Fibroblast of villous mesenchyme (primary cell): ENCODE measurements around the gene SLC13A2. TPM values are rescaled to one million over a fixed set of nuclear protein-coding genes. Genes with fewer than 3 reads are reported as not detected.
A peak's percentile ranks its signal among the peaks of the same experiment; 100 is the strongest.

Source experiments
- DNase-seq: peaks from one replicate; pipeline ENCODE4 v3.0.0-alpha.2; 2010; ENCODE audit warnings: low read depth
- H3K4me3 ChIP-seq: 2 replicates; pipeline ENCODE4 v1.5.1; 2011; ENCODE audit warnings: low read depth, mild to moderate bottlenecking, low read length
- total RNA-seq: library from RNA; depleted of rRNA; stranded (reverse); fragments of >200 nt; gene quantifications from 2 replicates; pipeline ENCODE4 v1.2.3, GENCODE V29; 2012
- TF ChIP-seq, protein P1 (sequence below): IDR thresholded peaks from 2 replicates; pipeline ENCODE4 v1.5.1; 2012; ENCODE audit warnings: low read depth, mild to moderate bottlenecking, low read length; ENCODE audit not compliant: insufficient read depth

Gene SLC13A2
- total RNA-seq, 1 donor, result not detected

DNA sequence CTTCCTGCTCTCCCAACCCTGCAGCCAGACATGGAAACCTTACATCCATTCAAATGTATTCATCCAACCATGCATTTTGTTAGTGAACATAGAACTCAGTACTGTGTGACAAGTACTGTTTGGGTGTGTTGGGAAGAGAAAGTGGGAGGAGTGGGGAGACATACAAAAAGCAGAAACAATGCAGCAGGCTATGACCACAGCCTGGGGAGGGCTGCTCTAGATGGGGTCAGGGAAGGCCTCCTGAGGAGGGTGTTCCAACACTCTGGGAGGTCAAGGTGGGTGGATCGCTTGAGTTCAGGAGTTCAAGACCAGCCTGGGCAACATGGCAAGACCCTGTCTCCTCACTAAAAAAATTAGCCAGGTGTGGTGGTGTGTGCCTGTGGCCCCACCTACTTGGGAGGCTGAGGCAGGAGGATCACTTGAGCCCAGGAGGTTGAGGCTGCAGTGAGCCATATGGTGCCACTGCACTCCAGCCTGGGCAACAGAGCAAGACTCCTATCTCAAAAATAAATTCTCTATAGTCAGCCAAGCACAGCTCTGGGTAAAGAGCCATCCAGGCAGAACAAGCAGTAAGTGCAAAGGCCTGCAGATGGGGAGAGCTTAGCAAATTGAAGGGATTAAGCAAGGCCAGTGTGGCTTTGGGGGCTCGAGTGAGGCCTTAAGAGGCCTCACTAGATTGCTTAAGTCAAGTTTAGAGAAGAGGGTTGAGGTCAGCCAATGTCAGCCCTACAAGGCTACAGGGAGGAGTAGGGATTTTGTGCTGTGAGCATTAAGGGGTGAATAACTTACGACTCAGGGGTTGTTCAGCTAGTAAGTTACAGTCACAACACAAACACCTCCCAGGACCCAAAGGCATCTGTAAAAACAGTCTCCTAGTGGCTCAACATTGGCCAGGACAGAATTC, 5.5 kb downstream of the SLC13A2 start:
- H3K4me3 ChIP-seq, result no peak overlapping the region
- peak; percentile 45 for DNase-seq
- TF ChIP-seq, protein P1, sequence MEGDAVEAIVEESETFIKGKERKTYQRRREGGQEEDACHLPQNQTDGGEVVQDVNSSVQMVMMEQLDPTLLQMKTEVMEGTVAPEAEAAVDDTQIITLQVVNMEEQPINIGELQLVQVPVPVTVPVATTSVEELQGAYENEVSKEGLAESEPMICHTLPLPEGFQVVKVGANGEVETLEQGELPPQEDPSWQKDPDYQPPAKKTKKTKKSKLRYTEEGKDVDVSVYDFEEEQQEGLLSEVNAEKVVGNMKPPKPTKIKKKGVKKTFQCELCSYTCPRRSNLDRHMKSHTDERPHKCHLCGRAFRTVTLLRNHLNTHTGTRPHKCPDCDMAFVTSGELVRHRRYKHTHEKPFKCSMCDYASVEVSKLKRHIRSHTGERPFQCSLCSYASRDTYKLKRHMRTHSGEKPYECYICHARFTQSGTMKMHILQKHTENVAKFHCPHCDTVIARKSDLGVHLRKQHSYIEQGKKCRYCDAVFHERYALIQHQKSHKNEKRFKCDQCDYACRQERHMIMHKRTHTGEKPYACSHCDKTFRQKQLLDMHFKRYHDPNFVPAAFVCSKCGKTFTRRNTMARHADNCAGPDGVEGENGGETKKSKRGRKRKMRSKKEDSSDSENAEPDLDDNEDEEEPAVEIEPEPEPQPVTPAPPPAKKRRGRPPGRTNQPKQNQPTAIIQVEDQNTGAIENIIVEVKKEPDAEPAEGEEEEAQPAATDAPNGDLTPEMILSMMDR, result no peak

GRCh38 chr17:28480278-28480677, 6.8 kb downstream of the SLC13A2 start:
- TF ChIP-seq, protein P1, result no peak
- DNase-seq, result no peak

DNA sequence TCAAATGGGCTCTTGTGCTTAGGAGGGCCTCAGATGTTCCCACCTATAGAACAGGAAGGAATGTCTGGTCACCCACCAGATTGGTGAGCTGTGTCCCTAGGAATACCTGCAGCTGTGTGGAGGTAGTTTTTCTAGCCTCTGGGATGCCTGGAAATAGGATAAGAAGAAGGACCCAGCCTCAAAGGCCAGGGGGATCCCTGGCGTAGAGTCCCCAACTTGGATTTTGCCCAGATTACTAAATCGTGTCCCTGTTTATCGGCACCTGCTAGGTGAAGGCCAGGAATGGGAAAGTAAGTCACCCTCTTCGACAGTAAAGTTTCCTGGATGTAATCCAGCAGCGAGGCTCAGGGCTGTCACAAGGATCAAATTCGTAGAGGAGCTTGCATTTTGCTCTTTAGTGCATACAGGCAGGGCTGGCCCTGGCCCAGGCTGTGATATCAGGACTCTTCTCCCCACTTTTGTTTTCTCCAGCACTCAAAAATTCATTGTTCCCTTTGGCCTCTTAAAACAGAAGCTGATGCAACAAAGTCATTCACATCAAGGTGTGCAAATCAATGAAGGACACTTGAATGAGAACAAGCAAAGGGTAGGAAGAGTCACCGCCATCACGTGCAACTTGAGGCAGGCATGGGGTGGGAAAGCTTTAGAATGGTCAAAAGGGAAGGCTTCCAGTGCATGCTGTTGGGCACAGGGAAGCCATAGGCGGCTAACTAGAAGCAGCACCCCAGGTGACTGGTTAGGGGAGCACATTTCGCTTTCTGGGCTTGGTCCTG, 7.5 kb downstream of the SLC13A2 start:
- DNase-seq, result no peak
- TF ChIP-seq, protein P1, result no peak

More at GRCh38 chr17:28480278-28480677, 6.8 kb downstream of the SLC13A2 start:
- H3K4me3 ChIP-seq, result no peak overlapping the region

DNA sequence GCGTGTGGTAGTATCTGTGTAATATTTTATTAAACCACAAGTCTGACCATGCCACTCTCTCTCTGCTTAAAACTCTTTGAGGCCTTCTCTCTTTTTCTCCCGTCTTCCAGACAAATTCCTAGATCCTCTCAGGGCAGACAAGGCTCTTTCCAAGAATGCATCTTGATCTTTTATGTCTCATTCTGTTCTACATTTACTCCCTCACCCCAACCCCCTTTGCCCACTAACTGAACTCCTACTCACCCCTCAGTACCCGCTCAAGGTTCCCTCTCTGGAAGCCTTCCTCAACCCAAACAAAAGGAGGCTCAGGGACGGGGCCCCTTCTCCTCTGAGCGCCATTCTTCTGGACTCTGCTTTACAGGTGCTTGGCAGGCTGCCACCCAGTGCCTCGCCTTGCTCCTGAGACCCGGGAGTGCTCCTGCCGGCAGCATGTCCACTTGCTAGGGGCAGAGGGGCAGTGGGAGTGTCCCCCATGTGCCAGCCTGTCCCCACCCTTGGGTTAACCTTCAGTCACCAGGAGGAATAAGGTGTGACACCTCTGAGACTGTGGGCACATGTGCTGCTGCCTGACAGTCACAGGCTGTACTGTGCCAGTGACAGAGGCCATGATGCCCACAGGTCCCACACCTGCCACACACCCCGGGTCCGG, 9.2 kb downstream of the SLC13A2 start:
- DNase-seq, result no peak
- TF ChIP-seq, protein P1, result no peak
- H3K4me3 ChIP-seq, result no peak overlapping the region

More for the DNA sequence above, 7.5 kb downstream of the SLC13A2 start:
- no peak overlapping the region for H3K4me3 ChIP-seq

- TF ChIP-seq, protein P1, result no peak
- DNase-seq, result no peak
- no peak overlapping the region for H3K4me3 ChIP-seq
Observed at GRCh38 chr17:28484296-28484695, 10.9 kb downstream of the SLC13A2 start.

- no peak overlapping the region for H3K4me3 ChIP-seq
- DNase-seq, result no peak
- TF ChIP-seq, protein P1, result no peak
Observed at GRCh38 chr17:28485049-28485448, 11.6 kb downstream of the SLC13A2 start.
